GM12892 (cell line): Measurements from ENCODE around the gene PICALM.
A peak's percentile ranks its signal among the peaks of the same experiment; 100 is the strongest.

Experiments used
- DNase-seq: peaks from one replicate; pipeline ENCODE4 v3.0.0; 2011; ENCODE audit not compliant: insufficient read length
- FAIRE-seq: peaks from 2 replicates; lab custom pipeline; 2011; peaks lifted over from hg19 to GRCh38; lab: Jason Lieb, UNC
- POLR2A ChIP-seq: IDR thresholded peaks from 2 replicates; pipeline ENCODE4 v1.6.1; 2011; ENCODE audit warnings: low read depth, low read length, control low read depth
- POLR2AphosphoS5 ChIP-seq: IDR thresholded peaks from 2 replicates; pipeline ENCODE4 v1.6.1; 2011; ENCODE audit warnings: low read depth, low read length, control low read depth
- TAF1 ChIP-seq: IDR thresholded peaks from 2 replicates; pipeline ENCODE4 v1.6.1; 2011; ENCODE audit warnings: low read depth, mild to moderate bottlenecking, control low read depth, low read length, borderline replicate concordance

The PICALM gene

GRCh38 chr11:86070142-86071056 is 1.5 kb upstream of the PICALM start:
- FAIRE-seq (peak; percentile 27), DNase-seq (no peak)
- TF ChIP-seq POLR2A (no peak), TAF1 (no peak)

- DNase-seq (no peak), FAIRE-seq (no peak)
- TF ChIP-seq POLR2AphosphoS5, result peak; percentile 26; the same call in 1 of the 2 replicates
- 0 out of 2 replicates have a peak, but pooled peaks have one; percentile 22 for TF ChIP-seq TAF1
- TF ChIP-seq POLR2A, result no peak; the same call in none of the 2 replicates
Observed at GRCh38 chr11:86069408-86070101, 671 bp upstream of the PICALM start.

GRCh38 chr11:86068138-86068871 is 579 bp downstream of the PICALM start:
- FAIRE-seq, result peak; percentile 92
- peak; percentile 12 for DNase-seq
- peak; percentile 61; the same call in 1 of the 2 replicates for TF ChIP-seq POLR2A
- peak; percentile 20; the same call in 1 of the 2 replicates for TF ChIP-seq POLR2AphosphoS5
- no peak for TF ChIP-seq TAF1

- peak; percentile 61 for FAIRE-seq
- DNase-seq, result no peak
- TF ChIP-seq POLR2A, result no peak
- no peak for TF ChIP-seq TAF1
- TF ChIP-seq POLR2AphosphoS5, result no peak
Observed at GRCh38 chr11:86067851-86068137, 1.1 kb downstream of the PICALM start.

GRCh38 chr11:86067009-86067850 is 1.7 kb downstream of the PICALM start:
- TF ChIP-seq POLR2AphosphoS5, result no peak
- no peak for TF ChIP-seq TAF1
- TF ChIP-seq POLR2A, result no peak
- FAIRE-seq, result peak; percentile 76

GRCh38 chr11:86066657-86067008 is 2.3 kb downstream of the PICALM start:
- FAIRE-seq (peak; percentile 24), DNase-seq (no peak)
- TF ChIP-seq POLR2A, result no peak
- no peak for TF ChIP-seq POLR2AphosphoS5
- no peak for TF ChIP-seq TAF1

More at GRCh38 chr11:86067009-86067850, 1.7 kb downstream of the PICALM start:
- DNase-seq, result no peak

- DNase-seq (no peak), FAIRE-seq (no peak)
- no peak for TF ChIP-seq TAF1
- no peak for TF ChIP-seq POLR2A
- TF ChIP-seq POLR2AphosphoS5, result no peak
Observed at GRCh38 chr11:86066033-86066432, 2.9 kb downstream of the PICALM start.

- TF ChIP-seq POLR2AphosphoS5, result no peak
- TF ChIP-seq POLR2A, result no peak
- TF ChIP-seq TAF1, result no peak
- DNase-seq (no peak), FAIRE-seq (no peak)
Observed at GRCh38 chr11:86064220-86064803, 4.6 kb downstream of the PICALM start.

- no peak for DNase-seq
- TF ChIP-seq POLR2A, result no peak
- no peak for TF ChIP-seq POLR2AphosphoS5
- no peak for TF ChIP-seq TAF1
- no peak for FAIRE-seq
Observed at GRCh38 chr11:86063536-86063935, 5.3 kb downstream of the PICALM start.

GRCh38 chr11:86062719-86063118 is 6.2 kb downstream of the PICALM start:
- FAIRE-seq (no peak), DNase-seq (no peak)
- TF ChIP-seq TAF1, result no peak
- no peak for TF ChIP-seq POLR2A
- TF ChIP-seq POLR2AphosphoS5, result no peak
